Measurements from ENCODE around the gene HSPG2.

The HSPG2 gene

GRCh38 chr1:21893046-21893805 is 43.9 kb downstream of the HSPG2 start:
- POLR2A ChIA-PET: no interaction called here
- TF ChIP-seq, protein P1, sequence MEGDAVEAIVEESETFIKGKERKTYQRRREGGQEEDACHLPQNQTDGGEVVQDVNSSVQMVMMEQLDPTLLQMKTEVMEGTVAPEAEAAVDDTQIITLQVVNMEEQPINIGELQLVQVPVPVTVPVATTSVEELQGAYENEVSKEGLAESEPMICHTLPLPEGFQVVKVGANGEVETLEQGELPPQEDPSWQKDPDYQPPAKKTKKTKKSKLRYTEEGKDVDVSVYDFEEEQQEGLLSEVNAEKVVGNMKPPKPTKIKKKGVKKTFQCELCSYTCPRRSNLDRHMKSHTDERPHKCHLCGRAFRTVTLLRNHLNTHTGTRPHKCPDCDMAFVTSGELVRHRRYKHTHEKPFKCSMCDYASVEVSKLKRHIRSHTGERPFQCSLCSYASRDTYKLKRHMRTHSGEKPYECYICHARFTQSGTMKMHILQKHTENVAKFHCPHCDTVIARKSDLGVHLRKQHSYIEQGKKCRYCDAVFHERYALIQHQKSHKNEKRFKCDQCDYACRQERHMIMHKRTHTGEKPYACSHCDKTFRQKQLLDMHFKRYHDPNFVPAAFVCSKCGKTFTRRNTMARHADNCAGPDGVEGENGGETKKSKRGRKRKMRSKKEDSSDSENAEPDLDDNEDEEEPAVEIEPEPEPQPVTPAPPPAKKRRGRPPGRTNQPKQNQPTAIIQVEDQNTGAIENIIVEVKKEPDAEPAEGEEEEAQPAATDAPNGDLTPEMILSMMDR (IDR thresholded peaks at IDR 0.05; ENCODE audit: insufficient read depth, low read length, missing control alignments): no peak
- CTCF ChIA-PET: interaction anchor here (1.4 kb wide), 1 partner anchor 11 kb away, joined by 6 read pairs; no protein-coding TSS in a partner anchor
- no peak for DNase-seq (ENCODE audit: low read depth, low spot score)
- no peak overlapping the region for H3K4me3 ChIP-seq (ENCODE audit: low read depth, low read length)

- no peak for DNase-seq (ENCODE audit: low read depth, low spot score)
- ChIA-PET POLR2A (no interaction called here), CTCF (interaction anchor here (1.0 kb wide), 1 partner anchor 8 kb away, joined by 3 read pairs; no protein-coding TSS in a partner anchor)
- TF ChIP-seq, protein P1 (IDR thresholded peaks at IDR 0.05; ENCODE audit: insufficient read depth, low read length, missing control alignments): no peak
- no peak overlapping the region for H3K4me3 ChIP-seq (ENCODE audit: low read depth, low read length)
Observed at GRCh38 chr1:21891621-21892479, 45.3 kb downstream of the HSPG2 start.

GRCh38 chr1:21891081-21891480 is 46.0 kb downstream of the HSPG2 start:
- CTCF ChIA-PET: no interaction called here

GRCh38 chr1:21888500-21888899 is 48.6 kb downstream of the HSPG2 start:
- CTCF ChIA-PET: interaction anchor here (1.3 kb wide), 1 partner anchor 52 kb away, joined by 3 read pairs; no protein-coding TSS in a partner anchor
- TF ChIP-seq, protein P1 (IDR thresholded peaks at IDR 0.05; ENCODE audit: insufficient read depth, low read length, missing control alignments): no peak
- H3K4me3 ChIP-seq (ENCODE audit: low read depth, low read length): no peak overlapping the region
- no peak for DNase-seq (ENCODE audit: low read depth, low spot score)
- POLR2A ChIA-PET: no interaction called here

More at GRCh38 chr1:21891081-21891480, 46.0 kb downstream of the HSPG2 start:
- H3K4me3 ChIP-seq (ENCODE audit: low read depth, low read length): no peak overlapping the region
- POLR2A ChIA-PET: no interaction called here
- DNase-seq (ENCODE audit: low read depth, low spot score): no peak
- TF ChIP-seq, protein P1 (IDR thresholded peaks at IDR 0.05; ENCODE audit: insufficient read depth, low read length, missing control alignments): no peak

DNA sequence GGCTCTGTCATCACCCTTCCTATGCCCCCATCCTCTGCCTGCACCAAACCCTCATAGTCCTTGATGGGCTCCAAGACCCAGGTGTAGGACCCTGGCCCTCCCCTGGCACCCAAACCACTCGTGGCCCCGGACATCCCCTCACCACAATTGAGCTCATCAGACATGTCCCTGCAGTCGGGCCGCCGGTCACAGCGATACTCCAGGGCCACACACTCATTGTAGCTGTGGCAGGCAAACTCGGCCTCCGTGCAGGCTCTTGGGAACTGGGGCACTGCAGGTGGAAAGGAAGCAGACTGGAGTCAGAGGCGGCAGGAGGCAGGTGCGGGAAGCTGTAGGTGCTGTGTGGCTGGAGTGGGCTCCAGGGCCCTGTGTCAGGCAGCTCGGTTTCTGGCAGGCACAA is 49.3 kb downstream of the HSPG2 start:
- ChIA-PET CTCF (interaction anchor here (1.3 kb wide), 1 partner anchor 53 kb away, joined by 3 read pairs; no protein-coding TSS in a partner anchor), POLR2A (interaction anchor here (0.5 kb wide), 1 partner anchor 33 kb away, joined by 3 read pairs; no protein-coding TSS in a partner anchor)
- TF ChIP-seq, protein P1 (IDR thresholded peaks at IDR 0.05; ENCODE audit: insufficient read depth, low read length, missing control alignments): no peak
- no peak for DNase-seq (ENCODE audit: low read depth, low spot score)
- H3K4me3 ChIP-seq (ENCODE audit: low read depth, low read length): no peak overlapping the region
